ENCODE data around the gene CASP12.
A peak's percentile ranks its signal among the peaks of the same experiment; 100 is the strongest.

CASP12 gene

GRCh38 chr11:104892723-104893511 is 5.3 kb downstream of the CASP12 start:
- DNase-seq (ENCODE audit: low spot score) = no peak

- no peak for DNase-seq (ENCODE audit: low spot score)
These were observed 7.1 kb downstream of the CASP12 start for GRCh38 chr11:104891135-104891534.

GRCh38 chr11:104883342-104883741 is 14.9 kb downstream of the CASP12 start:
- no peak for DNase-seq (ENCODE audit: low spot score)

- no peak for DNase-seq (ENCODE audit: low spot score)
These were observed 17.0 kb downstream of the CASP12 start for GRCh38 chr11:104881117-104881794.

GRCh38 chr11:104879514-104880190 is 18.6 kb downstream of the CASP12 start:
- DNase-seq (ENCODE audit: low spot score) = no peak

- peak; percentile 78 for DNase-seq (ENCODE audit: low spot score)
These were observed 21.3 kb downstream of the CASP12 start for GRCh38 chr11:104876861-104877431.

GRCh38 chr11:104876324-104876723 is 21.9 kb downstream of the CASP12 start:
- DNase-seq (ENCODE audit: low spot score) = peak; percentile 36

GRCh38 chr11:104873252-104873651 is 25.0 kb downstream of the CASP12 start:
- DNase-seq (ENCODE audit: low spot score) = no peak

GRCh38 chr11:104872393-104872792 is 25.9 kb downstream of the CASP12 start:
- no peak for DNase-seq (ENCODE audit: low spot score)

GRCh38 chr11:104870910-104871309 is 27.4 kb downstream of the CASP12 start:
- DNase-seq (ENCODE audit: low spot score) = no peak

- no peak for DNase-seq (ENCODE audit: low spot score)
These were observed 31.4 kb downstream of the CASP12 start for GRCh38 chr11:104866815-104867214.

GRCh38 chr11:104858882-104859775 is 39.1 kb downstream of the CASP12 start:
- peak; percentile 10 for DNase-seq (ENCODE audit: low spot score)

- DNase-seq (ENCODE audit: low spot score) = no peak
These were observed 41.7 kb downstream of the CASP12 start for GRCh38 chr11:104856607-104857006.

- DNase-seq (ENCODE audit: low spot score) = no peak
These were observed 42.3 kb downstream of the CASP12 start for GRCh38 chr11:104855965-104856364.

GRCh38 chr11:104853276-104853675 is 45.0 kb downstream of the CASP12 start:
- DNase-seq (ENCODE audit: low spot score) = no peak

- no peak for DNase-seq (ENCODE audit: low spot score)
These were observed 45.4 kb downstream of the CASP12 start for GRCh38 chr11:104852811-104853210.

- DNase-seq (ENCODE audit: low spot score) = no peak
These were observed 52.0 kb downstream of the CASP12 start for GRCh38 chr11:104846216-104846615.

GRCh38 chr11:104844451-104844850 is 53.8 kb downstream of the CASP12 start:
- DNase-seq (ENCODE audit: low spot score) = no peak

GRCh38 chr11:104843150-104843836 is 55.0 kb downstream of the CASP12 start:
- DNase-seq (ENCODE audit: low spot score) = no peak

- no peak for DNase-seq (ENCODE audit: low spot score)
These were observed 56.2 kb downstream of the CASP12 start for GRCh38 chr11:104841973-104842525.

GRCh38 chr11:104841185-104841584 is 57.1 kb downstream of the CASP12 start:
- no peak for DNase-seq (ENCODE audit: low spot score)
